ENCODE results near the gene CT47A7.
"Not testable (repeated sequence)": the region's sequence is repeated elsewhere in the genome, so short reads cannot be mapped to it uniquely, and the experiment has no call there.

CT47A7 gene

GRCh38 chrX:120956500-120956899 lies at the start of gene CT47A7:
CT47A7 (minus strand) TSS chrX:120956600; CDS start chrX:120956345, 255 bp downstream.
- not testable (repeated sequence) for DNase-seq (ENCODE audit: low read depth, low spot score)

- DNase-seq (ENCODE audit: low read depth, low spot score): no peak
Observed at GRCh38 chrX:121000589-121000988, 44.2 kb upstream of the CT47A7 start.

GRCh38 chrX:120999413-120999812 lies 43.0 kb upstream of the CT47A7 start:
- DNase-seq (ENCODE audit: low read depth, low spot score): no peak

- not testable (repeated sequence) for DNase-seq (ENCODE audit: low read depth, low spot score)
Observed at GRCh38 chrX:120985660-120986059, 29.3 kb upstream of the CT47A7 start, which contains the start of gene CT47A1. CT47A1 (minus strand) TSS chrX:120985760; CDS start chrX:120985529, 231 bp downstream.

All from brain pericyte (primary cell).